ENCODE data around the gene LPAR2. TPM values are rescaled to one million over a fixed set of nuclear protein-coding genes. Genes with fewer than 3 reads are reported as not detected.

LPAR2 gene
- total RNA-seq (10 to 100 TPM in 1 of 2 donors, 1 to 10 TPM in 1; 5.1 to 22.7 TPM), polyA plus RNA-seq (10 to 100 TPM; 16.2 to 42.4 TPM)
- long read RNA-seq, donor 1, transcript LPAR2-201 (3 exons, 1,791 nt) = major isoform, 6 of 9 reads
- long read RNA-seq, donor 1, partial matches to known transcripts = 0 of 9 reads
- long read RNA-seq, donor 1, other reads (novel, unspliced or antisense) = 0 of 9 reads
- long read RNA-seq, donor 2, partial matches to known transcripts = 0 of 3 reads
- long read RNA-seq, donor 2, other reads (novel, unspliced or antisense) = 0 of 3 reads
- long read RNA-seq, donor 3, partial matches to known transcripts = 0 of 4 reads
- long read RNA-seq, donor 3, other reads (novel, unspliced or antisense) = 0 of 4 reads
- long read RNA-seq, donor 4, partial matches to known transcripts = 5 of 8 reads
- long read RNA-seq, donor 4, other reads (novel, unspliced or antisense) = 0 of 8 reads
- long read RNA-seq, donor 5, transcript LPAR2-201 (3 exons, 1,791 nt) = major isoform, 10 of 27 reads
- long read RNA-seq, donor 5, partial matches to known transcripts = 12 of 27 reads
- long read RNA-seq, donor 5, other reads (novel, unspliced or antisense) = 0 of 27 reads

- TF ChIP-seq CTCF (IDR thresholded peaks at IDR 0.05; ENCODE audit: control extremely low read depth, extremely low read depth) = no peak
- peak; percentile 63 to 78 (median 76) for DNase-seq
- Histone ChIP-seq H3K9ac (ENCODE audit: insufficient read depth in 1 of 2, low read length in 2 of 2) (peak within 1 kb of the TSS; percentile 32 to 39), H3K36me3 (ENCODE audit: control insufficient read depth in 4 of 4, insufficient read depth in 4 of 4, low read length in 4 of 4) (peaks cover 0 to 5% (median 3%) of the 10 kb centered on the region in 4 donors), H3K4me3 (peak within 1 kb of the TSS; percentile 49), H3K27ac (ENCODE audit: low read depth in 1 of 2, low read length in 1 of 2) (peak within 1 kb of the TSS in 1 of 2 donors; percentile 49), H3K27me3 (ENCODE audit: control insufficient read depth in 3 of 3, insufficient read depth in 3 of 3, low read length in 2 of 3) (no peaks in the 10 kb centered on the region), H3K9me3 (ENCODE audit: control insufficient read depth in 4 of 4, insufficient read depth in 3 of 4, low read length in 3 of 4) (no peaks in the 10 kb centered on the region), H3K4me1 (ENCODE audit: control insufficient read depth in 5 of 5, insufficient read depth in 5 of 5, low read length in 5 of 5) (peaks cover 0 to 12% (median 0%) of the 10 kb centered on the region in 5 donors)
- ATAC-seq (ENCODE audit: insufficient read depth, low FRiP score) = peak; percentile 89
- WGBS, 2 donors = 1 to 2% methylated on average over 46 to 87 of the region's 87 CpGs
These were observed at the start of gene LPAR2 for GRCh38 chr19:19627621-19628500. Gene LPAR2 (minus strand): TSS chr19:19628220. CDS start chr19:19627275, 945 bp downstream.

GRCh38 chr19:19677579-19677978, 49.6 kb upstream of the LPAR2 start:
- Histone ChIP-seq H3K4me1 (ENCODE audit: control insufficient read depth in 5 of 5, insufficient read depth in 5 of 5, low read length in 5 of 5) (no peaks in the 10 kb centered on the region), H3K4me3 (no peak overlapping the region), H3K27me3 (ENCODE audit: control insufficient read depth in 3 of 3, insufficient read depth in 3 of 3, low read length in 2 of 3) (no peaks in the 10 kb centered on the region), H3K36me3 (ENCODE audit: control insufficient read depth in 4 of 4, insufficient read depth in 4 of 4, low read length in 4 of 4) (peaks cover 18 to 30% (median 21%) of the 10 kb centered on the region in 4 donors), H3K27ac (ENCODE audit: low read depth in 1 of 2, low read length in 1 of 2) (no peak overlapping the region), H3K9ac (ENCODE audit: insufficient read depth in 1 of 2, low read length in 2 of 2) (no peak overlapping the region), H3K9me3 (ENCODE audit: control insufficient read depth in 4 of 4, insufficient read depth in 3 of 4, low read length in 3 of 4) (peaks cover 0 to 34% (median 1%) of the 10 kb centered on the region in 4 donors)
- DNase-seq = no peak
- ATAC-seq (ENCODE audit: insufficient read depth, low FRiP score) = no peak
- WGBS, 2 donors = 95 to 99% methylated on average over 7 of the region's 7 CpGs
- TF ChIP-seq CTCF (IDR thresholded peaks at IDR 0.05; ENCODE audit: control extremely low read depth, extremely low read depth) = no peak

GRCh38 chr19:19674315-19674714, 46.3 kb upstream of the LPAR2 start:
- DNase-seq (no peak), ATAC-seq (ENCODE audit: insufficient read depth, low FRiP score) (no peak)
- Histone ChIP-seq H3K36me3 (ENCODE audit: control insufficient read depth in 4 of 4, insufficient read depth in 4 of 4, low read length in 4 of 4) (peaks cover 10 to 20% (median 13%) of the 10 kb centered on the region in 4 donors), H3K4me1 (ENCODE audit: control insufficient read depth in 5 of 5, insufficient read depth in 5 of 5, low read length in 5 of 5) (peaks cover 0 to 11% (median 4%) of the 10 kb centered on the region in 5 donors), H3K4me3 (no peak overlapping the region), H3K9ac (ENCODE audit: insufficient read depth in 1 of 2, low read length in 2 of 2) (no peak overlapping the region), H3K9me3 (ENCODE audit: control insufficient read depth in 4 of 4, insufficient read depth in 3 of 4, low read length in 3 of 4) (peaks cover 0 to 21% (median 1%) of the 10 kb centered on the region in 4 donors), H3K27me3 (ENCODE audit: control insufficient read depth in 3 of 3, insufficient read depth in 3 of 3, low read length in 2 of 3) (no peaks in the 10 kb centered on the region), H3K27ac (ENCODE audit: low read depth in 1 of 2, low read length in 1 of 2) (no peak overlapping the region)
- WGBS, 2 donors = 98 to 99% methylated on average over 6 of the region's 6 CpGs
- no peak for TF ChIP-seq CTCF (IDR thresholded peaks at IDR 0.05; ENCODE audit: control extremely low read depth, extremely low read depth)

Measured in lung (tissue), 16 donors.